ENCODE measurements around the gene CLMN.
"Not testable (repeated sequence)": the region's sequence is repeated elsewhere in the genome, so short reads cannot be mapped to it uniquely, and the experiment has no call there.

Gene CLMN

GRCh38 chr14:95151561-95151960 lies 168.1 kb downstream of the CLMN start:
- DNase-seq, result no peak

- no peak for DNase-seq
These were observed 168.8 kb downstream of the CLMN start for GRCh38 chr14:95150910-95151309.

- DNase-seq, result no peak
These were observed 170.3 kb downstream of the CLMN start for GRCh38 chr14:95149441-95149840.

- no peak for DNase-seq
These were observed 172.1 kb downstream of the CLMN start for GRCh38 chr14:95147597-95147996.

- DNase-seq, result no peak
These were observed 173.5 kb downstream of the CLMN start for GRCh38 chr14:95146079-95146771.

- no peak for DNase-seq
These were observed 174.9 kb downstream of the CLMN start for GRCh38 chr14:95144849-95145248.

GRCh38 chr14:95143808-95144620 lies 175.7 kb downstream of the CLMN start:
- DNase-seq, result no peak

GRCh38 chr14:95142208-95142607 lies 177.5 kb downstream of the CLMN start:
- no peak for DNase-seq

GRCh38 chr14:95141684-95142083 lies 178.0 kb downstream of the CLMN start:
- DNase-seq, result no peak

GRCh38 chr14:95140060-95140858 lies 179.4 kb downstream of the CLMN start:
- no peak for DNase-seq

- DNase-seq, result no peak
These were observed 180.8 kb downstream of the CLMN start for GRCh38 chr14:95138876-95139275.

- DNase-seq, result not testable (repeated sequence)
These were observed 181.3 kb downstream of the CLMN start for GRCh38 chr14:95138455-95138854.

GRCh38 chr14:95137804-95138167 lies 181.9 kb downstream of the CLMN start:
- no peak for DNase-seq

GRCh38 chr14:95137164-95137803 lies 182.4 kb downstream of the CLMN start:
- no peak for DNase-seq

GRCh38 chr14:95136631-95137030 lies 183.1 kb downstream of the CLMN start:
- no peak for DNase-seq

GRCh38 chr14:95134304-95134933 lies 185.3 kb downstream of the CLMN start:
- no peak for DNase-seq

- no peak for DNase-seq
These were observed 186.4 kb downstream of the CLMN start for GRCh38 chr14:95133282-95133681.

GRCh38 chr14:95132760-95133159 lies 186.9 kb downstream of the CLMN start:
- DNase-seq, result no peak

Data from SHP77 (cell line).